MM.1S (cell line): ENCODE results near the gene YIF1A.

Experiments used
- DNase-seq: peaks from one replicate; pipeline ENCODE4 v3.0.0-alpha.2; 2015
- H2AFZ ChIP-seq: fragments of 300-600 bp; sonication (generic); 2 replicates; pipeline ENCODE4 v1.6.0; 2016; ENCODE audit warnings: antibody characterized with exemption, low read length
- H3F3A ChIP-seq: fragments of 300-600 bp; sonication (generic); 2 replicates; pipeline ENCODE4 v1.6.1; 2016; ENCODE audit warnings: mild to moderate bottlenecking, antibody characterized with exemption, low read length, moderate library complexity, mixed read lengths; ENCODE audit not compliant: insufficient read depth
- H3K27ac ChIP-seq: fragments of 300-600 bp; sonication (generic); 2 replicates; pipeline ENCODE4 v1.5.1; 2016; ENCODE audit warnings: mild to moderate bottlenecking, low read length
- H3K27me3 ChIP-seq: fragments of 300-600 bp; sonication (generic); replicated peaks from 2 replicates; pipeline ENCODE4 v1.6.0; 2016; ENCODE audit warnings: low read length; ENCODE audit not compliant: insufficient read depth
- H3K36me3 ChIP-seq: fragments of 300-600 bp; sonication (generic); replicated peaks from 2 replicates; pipeline ENCODE4 v1.6.1; 2016; ENCODE audit warnings: mild to moderate bottlenecking, low read length, mixed read lengths; ENCODE audit not compliant: insufficient read depth
- H3K4me1 ChIP-seq: fragments of 300-600 bp; sonication (generic); 2 replicates; pipeline ENCODE4 v1.6.1; 2016; ENCODE audit warnings: low read length, mixed read lengths
- H3K4me2 ChIP-seq: fragments of 300-600 bp; sonication (generic); 2 replicates; pipeline ENCODE4 v1.6.0; 2016; ENCODE audit warnings: low read depth, low read length
- H3K4me3 ChIP-seq: fragments of 300-600 bp; sonication (generic); 2 replicates; pipeline ENCODE4 v1.5.1; 2016; ENCODE audit warnings: low read length, mixed read lengths
- H3K79me2 ChIP-seq: fragments of 300-600 bp; sonication (generic); 2 replicates; pipeline ENCODE4 v1.6.1; 2016; ENCODE audit warnings: mixed run types, low read length, mixed read lengths
- H3K9ac ChIP-seq: fragments of 300-600 bp; sonication (generic); 2 replicates; pipeline ENCODE4 v1.6.1; 2016; ENCODE audit warnings: low read length, mixed read lengths
- H3K9me2 ChIP-seq: fragments of 300-600 bp; sonication (generic); replicated peaks from 2 replicates; pipeline ENCODE4 v1.6.1; 2016; ENCODE audit warnings: mild to moderate bottlenecking, low read length, mixed read lengths; ENCODE audit not compliant: insufficient read depth
- H3K9me3 ChIP-seq: fragments of 300-600 bp; sonication (generic); replicated peaks from 2 replicates; pipeline ENCODE4 v1.6.1; 2016; ENCODE audit warnings: mild to moderate bottlenecking, low read length, mixed read lengths; ENCODE audit not compliant: insufficient read depth
- H4K20me1 ChIP-seq: fragments of 300-600 bp; sonication (generic); 2 replicates; pipeline ENCODE4 v1.6.1; 2016; ENCODE audit warnings: mild to moderate bottlenecking, low read length, moderate library complexity, mixed read lengths; ENCODE audit not compliant: insufficient read depth
- CTCF ChIP-seq: fragments of 300-600 bp; sonication (generic); IDR thresholded peaks from 2 replicates; pipeline ENCODE4 v1.5.1; 2016; ENCODE audit warnings: antibody characterized with exemption, low read length, mixed read lengths
- EZH2 ChIP-seq: fragments of 300-600 bp; sonication (generic); optimal IDR thresholded peaks from 2 replicates; pipeline ENCODE3; 2017; ENCODE audit warnings: low read depth, mild to moderate bottlenecking, antibody characterized with exemption, low read length, mixed read lengths
- EZH2phosphoT487 ChIP-seq: fragments of 300-600 bp; sonication (generic); IDR thresholded peaks from 2 replicates; pipeline ENCODE4 v1.6.1; 2018; ENCODE audit warnings: antibody characterized with exemption, low read length

YIF1A gene

DNA sequence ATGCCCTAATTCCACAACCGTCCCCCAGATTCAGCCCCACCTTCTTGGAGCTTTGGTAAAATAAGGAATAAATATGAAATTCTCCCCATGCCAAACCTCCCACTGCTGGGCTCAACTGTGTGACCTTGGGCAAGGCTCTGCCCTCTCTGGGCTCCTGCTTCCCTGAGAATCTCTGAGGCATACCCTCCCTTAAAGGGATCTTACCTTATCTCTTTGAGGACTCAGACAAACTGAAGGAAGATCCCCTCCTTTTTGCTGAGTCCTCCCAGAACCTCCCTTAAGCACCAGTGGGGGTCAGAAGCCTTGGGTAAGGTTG lies 25.2 kb upstream of the YIF1A start:
- H2AFZ ChIP-seq, result no peak overlapping the region
- H4K20me1 ChIP-seq, result no peaks in the 10 kb centered on the region
- TF ChIP-seq EZH2phosphoT487 (no peak), CTCF (no peak), EZH2 (no peak)
- no peaks in the 10 kb centered on the region for H3K9me3 ChIP-seq
- no peak overlapping the region for H3K4me2 ChIP-seq
- H3K27me3 ChIP-seq, result peaks cover 70% of the 10 kb centered on the region
- H3K36me3 ChIP-seq, result no peaks in the 10 kb centered on the region
- no peak overlapping the region for H3K27ac ChIP-seq
- no peaks in the 10 kb centered on the region for H3K4me1 ChIP-seq
- no peak overlapping the region for H3K9ac ChIP-seq
- H3K9me2 ChIP-seq, result no peaks in the 10 kb centered on the region
- H3F3A ChIP-seq, result no peaks in the 10 kb centered on the region
- no peaks in the 10 kb centered on the region for H3K79me2 ChIP-seq
- no peak for DNase-seq
- no peak overlapping the region for H3K4me3 ChIP-seq

DNA sequence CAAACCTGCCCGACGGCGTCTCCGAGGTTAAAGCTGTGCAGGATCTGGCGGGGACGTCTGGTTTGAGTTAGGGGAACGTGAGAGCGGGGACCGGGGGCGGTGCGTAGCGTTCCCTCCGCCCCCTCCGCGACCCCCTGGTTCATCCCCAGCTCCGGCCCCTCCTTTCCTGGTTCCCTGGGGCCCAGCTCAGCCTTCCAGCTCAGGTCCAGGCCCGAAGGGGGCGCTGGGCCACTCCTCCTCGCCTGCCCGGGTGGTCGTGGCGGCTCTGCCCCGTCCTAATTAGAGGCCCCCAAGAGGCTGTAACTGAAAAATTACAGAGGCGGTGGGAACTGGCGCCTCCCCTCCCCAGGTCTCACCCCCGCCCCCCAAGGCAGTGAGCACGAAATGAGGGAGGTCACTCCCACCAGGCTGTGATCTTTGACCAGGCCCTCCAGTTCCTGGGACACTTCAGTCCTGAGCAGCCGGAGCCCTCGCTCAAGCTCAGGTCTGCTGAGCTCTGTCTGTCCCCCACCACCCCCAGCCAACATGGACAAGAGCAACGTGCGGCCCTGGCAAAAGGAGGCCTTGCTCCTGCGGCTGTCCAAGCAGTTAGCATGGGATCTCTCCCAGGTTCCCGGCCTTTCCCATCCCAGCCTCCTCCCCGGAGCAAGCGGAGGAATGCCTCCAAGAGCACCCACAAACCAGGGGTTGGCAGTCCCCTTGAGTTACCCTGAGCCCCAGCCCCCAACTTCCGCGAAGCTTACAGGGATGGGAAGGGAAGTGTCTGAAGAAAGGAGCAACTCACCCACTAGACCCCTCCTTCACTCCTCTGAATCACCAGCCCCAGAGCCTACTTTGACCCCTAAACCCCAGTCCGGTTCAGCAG lies 24.6 kb upstream of the YIF1A start:
- Histone ChIP-seq H3K4me2 (peak overlapping the region; percentile 53; the same call in 1 of the 2 replicates), H3K36me3 (no peaks in the 10 kb centered on the region), H3K27ac (no peak overlapping the region), H3K4me1 (no peaks in the 10 kb centered on the region), H4K20me1 (no peaks in the 10 kb centered on the region), H3K79me2 (no peaks in the 10 kb centered on the region), H3F3A (no peaks in the 10 kb centered on the region), H3K4me3 (no peak overlapping the region), H3K9ac (no peak overlapping the region), H3K27me3 (peaks cover 70% of the 10 kb centered on the region), H3K9me2 (no peaks in the 10 kb centered on the region), H3K9me3 (no peaks in the 10 kb centered on the region), H2AFZ (no peak overlapping the region)
- TF ChIP-seq CTCF (no peak), EZH2phosphoT487 (no peak), EZH2 (no peak)
- no peak for DNase-seq

DNA sequence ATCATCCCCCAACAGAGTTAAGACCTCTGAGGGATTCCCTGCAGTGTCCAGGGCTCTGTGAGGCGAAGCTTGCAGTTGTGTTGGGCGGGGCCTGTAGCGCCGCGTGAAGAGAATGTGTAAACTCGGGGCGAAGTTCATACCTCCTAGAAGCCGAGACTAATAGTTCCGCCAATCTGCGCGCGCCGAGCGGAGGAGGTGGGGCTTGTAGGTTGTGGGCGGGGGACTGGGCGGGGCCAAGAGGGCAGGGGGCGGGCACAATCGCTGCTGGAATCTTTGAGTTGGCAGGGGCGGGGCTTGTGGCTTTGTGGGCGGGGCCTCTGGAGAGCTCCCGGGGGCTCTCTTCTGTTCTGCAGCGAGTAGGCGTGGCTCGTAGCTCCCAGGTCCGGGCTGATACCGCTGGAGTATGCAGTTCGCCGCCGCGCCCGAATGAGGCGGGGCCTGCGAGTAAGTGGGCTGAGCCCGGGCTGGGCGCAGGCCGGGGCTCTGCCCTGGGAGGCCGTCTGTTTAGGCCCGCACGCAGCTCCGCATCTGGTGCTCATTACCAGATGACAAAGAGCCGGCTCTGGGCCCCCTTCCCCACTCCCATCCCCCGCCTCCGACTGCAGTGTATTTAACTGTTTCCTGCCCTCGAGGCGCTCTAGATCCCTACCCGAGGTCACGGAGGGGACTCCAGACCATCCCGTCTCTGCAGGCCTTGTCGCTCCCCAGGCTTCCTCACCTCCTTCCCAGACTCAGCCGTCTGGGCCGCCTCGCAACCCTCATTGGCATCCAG lies 23.8 kb upstream of the YIF1A start:
- Histone ChIP-seq H3K4me1 (no peaks in the 10 kb centered on the region), H3K27me3 (peaks cover 72% of the 10 kb centered on the region), H3K4me2 (peak overlapping the region; percentile 61), H4K20me1 (no peaks in the 10 kb centered on the region), H3F3A (no peaks in the 10 kb centered on the region), H3K36me3 (no peaks in the 10 kb centered on the region), H3K79me2 (no peaks in the 10 kb centered on the region), H3K9me3 (no peaks in the 10 kb centered on the region), H3K27ac (peak overlapping the region; percentile 25; the same call in 1 of the 2 replicates), H3K4me3 (peak overlapping the region; percentile 54), H3K9me2 (no peaks in the 10 kb centered on the region), H2AFZ (peak overlapping the region; percentile 43; the same call in 1 of the 2 replicates), H3K9ac (no peak overlapping the region)
- no peak for TF ChIP-seq EZH2phosphoT487
- TF ChIP-seq CTCF, result no peak
- no peak for TF ChIP-seq EZH2
- DNase-seq, result peak; percentile 93
